Right atrium auricular region (tissue), 2 donors: ENCODE data around the gene KRT39. TPM values are rescaled to one million over a fixed set of nuclear protein-coding genes. Genes with fewer than 3 reads are reported as not detected.
"Not testable (repeated sequence)": the region's sequence is repeated elsewhere in the genome, so short reads cannot be mapped to it uniquely, and the experiment has no call there.

Source experiments
- DNase-seq: peaks from one replicate; pipeline ENCODE4 v3.0.0-alpha.2; 2019; ENCODE audit warnings: low spot score
- H3K27ac ChIP-seq, 2 donors: fragments of 200-600 bp; sonication (generic); 1 replicate in 1 of 2; 2 replicates in 1 of 2; pipeline ENCODE4 v1.5.1; 2016 to 2019
- H3K27me3 ChIP-seq, 2 donors: fragments of 200-600 bp; sonication (generic); one replicate each; pipeline versions ENCODE4 v1.5.1 to v1.6.0; 2017 to 2019
- H3K36me3 ChIP-seq: fragments of 200-600 bp; sonication (generic); one replicate; pipeline ENCODE4 v1.5.1; 2016
- H3K4me1 ChIP-seq, 2 donors: fragments of 200-600 bp; sonication (generic); one replicate each; pipeline versions ENCODE4 v1.5.1 to v1.6.0; 2017 to 2019
- H3K4me3 ChIP-seq, 2 donors: fragments of 200-600 bp; sonication (generic); 1 replicate in 1 of 2; 2 replicates in 1 of 2; pipeline ENCODE4 v1.5.1; 2017 to 2019; ENCODE audit warnings: mild to moderate bottlenecking in 1 of 2, moderate library complexity in 1 of 2
- H3K9me3 ChIP-seq, 2 donors: fragments of 200-600 bp; sonication (generic); one replicate each; pipeline ENCODE4 v1.5.1; 2019
- total RNA-seq, 2 donors: library from RNA; depleted of rRNA; stranded (reverse); fragments of >200 nt; gene quantifications; one replicate each; pipeline ENCODE4 v1.1.0, GENCODE V29; 2016
- TF ChIP-seq, protein P1 (sequence below), 2 donors: fragments of 200-600 bp; sonication (generic); IDR thresholded peaks; one replicate each; pipeline ENCODE4 v1.5.1; 2019; ENCODE audit warnings: antibody characterized with exemption in 2 of 2

KRT39 gene
- total RNA-seq, 2 donors from 2014 or later, result not detected

DNA sequence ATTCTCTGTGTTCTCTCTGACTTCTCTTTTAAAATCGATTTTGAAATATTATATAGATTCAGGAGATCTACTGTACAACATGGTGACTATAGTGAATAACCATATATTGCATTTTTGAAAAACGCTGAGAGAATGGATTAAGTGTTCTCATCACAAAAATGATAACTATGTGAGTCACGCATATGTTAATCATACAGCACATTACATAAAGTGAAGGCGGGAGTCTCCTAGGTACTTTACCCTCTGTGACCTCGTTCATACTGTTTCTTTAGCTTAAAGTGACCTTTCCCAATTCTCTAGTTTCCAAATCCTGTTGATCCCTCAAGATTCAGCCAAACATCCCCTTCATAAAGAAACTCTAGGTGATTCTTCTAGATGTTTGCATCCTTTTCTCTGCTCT, 36.1 kb upstream of the KRT39 start:
- H3K4me1 ChIP-seq, result no peaks in the 10 kb centered on the region
- H3K27ac ChIP-seq, result no peak overlapping the region
- TF ChIP-seq, protein P1, sequence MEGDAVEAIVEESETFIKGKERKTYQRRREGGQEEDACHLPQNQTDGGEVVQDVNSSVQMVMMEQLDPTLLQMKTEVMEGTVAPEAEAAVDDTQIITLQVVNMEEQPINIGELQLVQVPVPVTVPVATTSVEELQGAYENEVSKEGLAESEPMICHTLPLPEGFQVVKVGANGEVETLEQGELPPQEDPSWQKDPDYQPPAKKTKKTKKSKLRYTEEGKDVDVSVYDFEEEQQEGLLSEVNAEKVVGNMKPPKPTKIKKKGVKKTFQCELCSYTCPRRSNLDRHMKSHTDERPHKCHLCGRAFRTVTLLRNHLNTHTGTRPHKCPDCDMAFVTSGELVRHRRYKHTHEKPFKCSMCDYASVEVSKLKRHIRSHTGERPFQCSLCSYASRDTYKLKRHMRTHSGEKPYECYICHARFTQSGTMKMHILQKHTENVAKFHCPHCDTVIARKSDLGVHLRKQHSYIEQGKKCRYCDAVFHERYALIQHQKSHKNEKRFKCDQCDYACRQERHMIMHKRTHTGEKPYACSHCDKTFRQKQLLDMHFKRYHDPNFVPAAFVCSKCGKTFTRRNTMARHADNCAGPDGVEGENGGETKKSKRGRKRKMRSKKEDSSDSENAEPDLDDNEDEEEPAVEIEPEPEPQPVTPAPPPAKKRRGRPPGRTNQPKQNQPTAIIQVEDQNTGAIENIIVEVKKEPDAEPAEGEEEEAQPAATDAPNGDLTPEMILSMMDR (IDR thresholded peaks at IDR 0.05), result no peak
- H3K27me3 ChIP-seq, result no peaks in the 10 kb centered on the region
- DNase-seq, result no peak
- H3K9me3 ChIP-seq, result no peaks in the 10 kb centered on the region
- H3K4me3 ChIP-seq, result no peak overlapping the region
- H3K36me3 ChIP-seq, result no peaks in the 10 kb centered on the region

DNA sequence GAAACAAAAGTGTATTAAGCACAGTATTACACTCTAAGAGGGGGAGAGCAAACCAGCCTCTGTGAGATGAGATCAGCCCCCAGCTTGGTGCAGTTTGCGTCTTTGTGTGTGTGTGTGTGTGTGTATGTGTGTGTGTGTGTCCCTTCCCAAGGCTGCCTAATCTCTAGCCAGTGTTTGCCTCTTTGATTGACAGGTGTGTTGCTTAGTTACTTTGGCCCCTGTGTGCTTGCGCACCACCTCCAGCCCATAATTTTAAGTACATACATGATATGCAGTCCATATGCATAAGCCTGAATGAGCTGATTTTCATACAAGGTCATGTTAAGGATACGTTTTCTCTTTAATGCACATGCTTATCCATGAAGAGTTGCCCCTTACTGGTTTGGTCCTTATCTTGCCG, 35.0 kb upstream of the KRT39 start:
- Histone ChIP-seq H3K4me3 (no peak overlapping the region), H3K9me3 (no peaks in the 10 kb centered on the region), H3K4me1 (no peaks in the 10 kb centered on the region), H3K36me3 (no peaks in the 10 kb centered on the region), H3K27me3 (no peaks in the 10 kb centered on the region), H3K27ac (no peak overlapping the region)
- TF ChIP-seq, protein P1 (IDR thresholded peaks at IDR 0.05), result no peak
- no peak for DNase-seq

DNA sequence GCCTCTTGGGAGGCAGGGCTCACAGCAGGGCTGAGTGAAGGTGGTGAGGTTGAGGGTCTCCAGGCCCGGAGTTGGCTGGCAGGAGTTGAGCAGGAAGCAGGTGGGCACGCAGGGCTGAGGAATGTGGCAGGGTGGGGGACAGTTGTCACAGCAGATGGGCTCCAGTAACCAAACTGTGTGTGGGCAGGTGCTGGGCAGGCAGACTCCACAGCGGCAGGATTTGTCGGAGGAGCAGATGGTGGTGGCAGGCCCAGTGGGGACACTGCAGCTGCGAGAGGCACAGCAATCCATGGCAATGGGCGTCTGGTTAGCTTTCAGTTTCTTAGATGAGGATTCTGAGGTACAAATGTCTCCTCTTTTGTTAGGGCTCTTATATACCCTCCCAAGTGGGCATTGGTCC, 32.8 kb upstream of the KRT39 start, which contains the start of gene KRTAP3-2:
Gene KRTAP3-2, minus strand, starts transcription at position 344 of the 400 bp plus-strand sequence. Its CDS starts 53 bp downstream, at position 291.
- not testable (repeated sequence) for H3K4me3 ChIP-seq, H3K9me3 ChIP-seq, H3K4me1 ChIP-seq, H3K27ac ChIP-seq, H3K36me3 ChIP-seq, DNase-seq, H3K27me3 ChIP-seq

DNA sequence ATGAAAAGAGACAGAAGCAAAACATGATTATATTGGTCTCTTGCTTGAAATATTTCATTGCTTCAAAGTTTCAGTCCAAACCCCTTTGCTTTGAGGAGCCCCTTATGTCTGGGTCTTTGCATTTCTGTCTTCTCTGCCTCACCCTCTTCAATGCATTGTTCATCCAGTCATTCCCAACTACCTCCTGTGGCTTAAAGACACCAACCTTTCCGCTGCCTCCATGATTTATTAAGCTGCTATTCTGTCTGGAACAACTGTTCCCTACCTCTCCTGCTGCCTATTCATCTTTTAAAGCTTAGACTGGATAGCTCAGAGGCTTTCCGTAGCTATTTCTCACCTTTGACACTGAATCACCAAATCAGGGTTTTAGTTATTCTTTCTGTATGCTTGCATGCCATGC, 30.6 kb upstream of the KRT39 start:
- DNase-seq, result no peak
- H3K27me3 ChIP-seq, result no peaks in the 10 kb centered on the region
- H3K4me3 ChIP-seq, result no peak overlapping the region
- TF ChIP-seq, protein P1 (IDR thresholded peaks at IDR 0.05), result no peak
- no peaks in the 10 kb centered on the region for H3K36me3 ChIP-seq
- no peaks in the 10 kb centered on the region for H3K4me1 ChIP-seq
- no peaks in the 10 kb centered on the region for H3K9me3 ChIP-seq
- no peak overlapping the region for H3K27ac ChIP-seq

DNA sequence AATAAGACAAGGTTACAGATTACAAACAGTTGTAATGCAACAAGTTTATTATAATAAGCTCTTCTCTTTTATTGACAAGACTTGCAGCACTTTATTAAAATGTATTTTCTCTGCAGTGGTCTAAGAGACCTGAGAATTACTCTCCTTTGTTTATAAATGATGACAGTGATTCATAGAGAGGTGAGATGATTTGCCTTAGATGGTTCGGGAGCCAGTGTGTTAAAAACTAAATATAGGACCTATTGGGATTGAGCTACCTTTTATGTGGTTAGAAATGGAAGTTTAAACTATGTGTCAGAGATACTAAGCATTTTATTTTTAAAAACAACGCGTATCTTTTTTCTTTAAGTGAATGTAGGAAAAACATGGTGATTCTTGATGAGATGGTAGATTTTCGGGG, 30.1 kb upstream of the KRT39 start:
- H3K4me3 ChIP-seq, result no peak overlapping the region
- no peaks in the 10 kb centered on the region for H3K36me3 ChIP-seq
- no peaks in the 10 kb centered on the region for H3K9me3 ChIP-seq
- no peak overlapping the region for H3K27ac ChIP-seq
- TF ChIP-seq, protein P1 (IDR thresholded peaks at IDR 0.05), result no peak
- no peaks in the 10 kb centered on the region for H3K4me1 ChIP-seq
- H3K27me3 ChIP-seq, result no peaks in the 10 kb centered on the region
- DNase-seq, result no peak

DNA sequence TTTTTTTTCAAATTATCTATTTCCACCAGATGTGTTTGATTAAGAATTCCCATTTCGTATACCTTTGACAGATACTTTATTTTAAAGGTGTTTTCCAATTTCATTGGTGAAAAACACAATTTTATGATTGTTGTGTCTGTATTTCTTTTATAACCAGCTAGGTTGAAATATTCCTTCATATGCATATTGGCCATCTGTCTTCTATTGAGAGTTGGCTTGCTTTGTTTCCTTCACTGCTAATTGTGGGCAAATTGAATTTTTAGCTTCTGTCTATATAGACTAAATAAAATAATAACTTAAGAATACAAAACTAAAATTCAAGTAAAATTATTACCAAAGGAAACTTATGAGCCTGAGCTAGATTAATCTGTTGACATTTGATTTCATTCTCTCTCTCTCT, 28.4 kb upstream of the KRT39 start:
- Histone ChIP-seq H3K36me3 (no peaks in the 10 kb centered on the region), H3K9me3 (no peaks in the 10 kb centered on the region), H3K4me3 (no peak overlapping the region), H3K4me1 (no peaks in the 10 kb centered on the region), H3K27me3 (no peaks in the 10 kb centered on the region), H3K27ac (no peak overlapping the region)
- no peak for DNase-seq
- TF ChIP-seq, protein P1 (IDR thresholded peaks at IDR 0.05), result no peak
